Esophagus muscularis mucosa (tissue), 4 donors: ENCODE results near the gene NRP1. TPM values are rescaled to one million over a fixed set of nuclear protein-coding genes. Genes with fewer than 3 reads are reported as not detected.

Source experiments
- DNase-seq: peaks from one replicate; pipeline ENCODE4 v3.0.0-alpha.2; 2017; ENCODE audit errors: extremely low spot score
- H3K27ac ChIP-seq, 4 donors: fragments of 200-600 bp; sonication (generic); replicated peaks in 1 of 4; 1 replicate in 3 of 4; 2 replicates in 1 of 4; pipeline ENCODE4 v1.5.1; 2016 to 2019; ENCODE audit warnings: mild to moderate bottlenecking in 1 of 4
- H3K27me3 ChIP-seq, 4 donors: fragments of 200-600 bp; sonication (generic); one replicate each; pipeline versions ENCODE4 v1.5.1 to v1.6.0; 2016 to 2019
- H3K36me3 ChIP-seq, 4 donors: fragments of 200-600 bp; sonication (generic); one replicate each; pipeline ENCODE4 v1.5.1; 2016 to 2019
- H3K4me1 ChIP-seq, 4 donors: fragments of 200-600 bp; sonication (generic); one replicate each; pipeline ENCODE4 v1.5.1; 2016 to 2019
- H3K4me3 ChIP-seq, 4 donors: fragments of 200-600 bp; sonication (generic); 1 replicate in 2 of 4; 2 replicates in 2 of 4; pipeline ENCODE4 v1.5.1; 2016 to 2019; ENCODE audit warnings: mild to moderate bottlenecking in 4 of 4, moderate library complexity in 1 of 4
- H3K9me3 ChIP-seq, 4 donors: fragments of 200-600 bp; sonication (generic); 1 replicate in 3 of 4; 2 replicates in 1 of 4; pipeline ENCODE4 v1.5.1; 2016 to 2019
- CTCF ChIP-seq, 3 experiments: fragments of 200-600 bp in 2 of 3; fragments of 450-650 bp in 1 of 3; sonication (generic) in 2 of 3; IDR thresholded peaks; one replicate each; pipeline ENCODE4 v1.5.1; 2017 to 2019; ENCODE audit warnings: antibody characterized with exemption in 3 of 3, mild to moderate bottlenecking in 2 of 3, moderate library complexity in 1 of 3
- EP300 ChIP-seq: sonication (generic); formaldehyde crosslinking; IDR thresholded peaks from one replicate; pipeline ENCODE4 v1.6.1; 2017; ENCODE audit warnings: antibody characterized with exemption
- POLR2A ChIP-seq: fragments of 450-650 bp; IDR thresholded peaks from one replicate; pipeline ENCODE4 v1.6.1; 2017; ENCODE audit warnings: antibody characterized with exemption, moderate library complexity, mild to moderate bottlenecking, low read depth
- POLR2AphosphoS5 ChIP-seq, 2 donors: sonication (generic); formaldehyde crosslinking; IDR thresholded peaks; one replicate each; pipeline ENCODE4 v1.6.1; 2017; ENCODE audit warnings: antibody characterized with exemption in 2 of 2
- WGBS: methylation state at CpG from one replicate; pipeline ENCODE4 v1.1.5; 2018; 5-methylcytosine and 5-hydroxymethylcytosine counted together
- intact Hi-C: fragments of 100-400 bp; cut with DNase I; formaldehyde crosslinking; loops from one replicate; pipeline ENCODE4 v1.15.1; 2023
- total RNA-seq, 4 donors: library from RNA; depleted of rRNA; stranded (reverse); fragments of >200 nt; gene quantifications; one replicate each; pipeline versions ENCODE4 v1.1.0 to v1.2.1, GENCODE V29; 2016

NRP1 gene
- total RNA-seq, 4 donors from 2014 or later: 36.5 to 64.4 (median 54.1) TPM

- intact Hi-C loops: no loop called here
- no peak for TF ChIP-seq CTCF (IDR thresholded peaks at IDR 0.05)
- no peak for TF ChIP-seq EP300
- TF ChIP-seq POLR2AphosphoS5 (IDR thresholded peaks at IDR 0.05): no peak
- no peak for TF ChIP-seq POLR2A
- Histone ChIP-seq H3K27me3 (no peaks in the 10 kb centered on the region), H3K27ac (no peak overlapping the region), H3K36me3 (no peaks in the 10 kb centered on the region), H3K4me1 (no peaks in the 10 kb centered on the region), H3K4me3 (no peak overlapping the region), H3K9me3 (no peaks in the 10 kb centered on the region)
- no peak for DNase-seq
- WGBS: 74% methylated on average over 9 of the region's 9 CpGs
Measured at GRCh38 chr10:33164060-33164709, 170.3 kb downstream of the NRP1 start.

DNA sequence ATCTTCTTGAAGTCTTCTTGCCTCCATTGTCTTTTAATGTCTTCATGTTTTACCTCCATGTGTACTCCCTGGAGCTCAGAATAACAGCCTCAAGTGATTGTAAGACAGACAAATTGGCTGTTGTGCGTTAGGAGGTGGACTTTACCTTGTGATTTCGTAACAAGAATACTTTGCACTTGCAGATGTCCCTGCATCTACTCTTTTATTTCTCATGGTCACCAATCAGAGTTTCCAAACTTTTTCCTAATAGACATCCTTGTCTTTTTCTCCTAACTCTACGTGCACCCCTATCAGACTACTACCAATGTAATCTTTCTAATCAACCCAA, 172.3 kb downstream of the NRP1 start:
- no peaks in the 10 kb centered on the region for H3K36me3 ChIP-seq
- TF ChIP-seq POLR2AphosphoS5 (IDR thresholded peaks at IDR 0.05) (no peak), EP300 (no peak), POLR2A (no peak), CTCF (IDR thresholded peaks at IDR 0.05) (no peak)
- H3K27ac ChIP-seq: no peak overlapping the region
- intact Hi-C loops: no loop called here
- H3K27me3 ChIP-seq: no peaks in the 10 kb centered on the region
- DNase-seq: no peak
- no peaks in the 10 kb centered on the region for H3K9me3 ChIP-seq
- no peaks in the 10 kb centered on the region for H3K4me1 ChIP-seq
- no peak overlapping the region for H3K4me3 ChIP-seq
- WGBS: 95% methylated on average over 3 of the region's 3 CpGs

DNA sequence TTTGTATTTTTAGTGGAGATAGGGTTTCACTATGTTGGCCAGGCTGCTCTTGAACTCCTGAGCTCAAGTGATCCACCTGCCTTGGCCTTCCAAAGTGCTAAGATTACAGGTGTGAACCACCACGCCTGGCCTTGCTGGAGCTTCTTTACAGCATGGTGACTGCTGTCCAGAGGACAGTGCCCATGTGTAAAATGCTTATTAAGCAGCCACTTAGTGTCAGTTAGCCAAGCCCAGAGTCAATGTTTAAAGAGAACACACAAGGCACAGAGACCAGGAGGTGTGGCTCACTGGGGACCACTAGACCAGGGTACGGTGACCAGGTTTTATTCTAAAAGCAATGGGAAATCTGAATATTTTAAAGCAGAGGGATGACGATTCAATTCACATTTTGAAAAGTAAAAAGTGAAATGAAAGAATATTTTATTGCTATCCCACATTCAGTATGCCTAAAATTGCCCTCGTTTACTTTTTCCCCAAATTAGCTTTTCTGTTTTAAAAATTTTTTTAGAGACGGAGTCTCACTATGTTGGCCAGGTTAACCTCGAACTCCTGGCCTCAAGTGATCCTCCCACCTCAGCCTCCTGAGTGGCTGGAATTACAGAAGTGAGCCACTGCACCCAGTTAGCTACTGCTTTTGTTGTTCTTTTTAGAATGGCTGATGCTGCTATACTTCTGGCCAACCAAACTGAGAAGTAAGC, 172.8 kb downstream of the NRP1 start:
- Histone ChIP-seq H3K9me3 (no peaks in the 10 kb centered on the region), H3K4me3 (no peak overlapping the region), H3K27ac (no peak overlapping the region), H3K36me3 (no peaks in the 10 kb centered on the region), H3K27me3 (no peaks in the 10 kb centered on the region), H3K4me1 (no peaks in the 10 kb centered on the region)
- no peak for DNase-seq
- 96% methylated on average over 6 of the region's 6 CpGs for WGBS
- intact Hi-C loops: no loop called here
- no peak for TF ChIP-seq EP300
- no peak for TF ChIP-seq CTCF (IDR thresholded peaks at IDR 0.05)
- TF ChIP-seq POLR2A: no peak
- no peak for TF ChIP-seq POLR2AphosphoS5 (IDR thresholded peaks at IDR 0.05)

DNA sequence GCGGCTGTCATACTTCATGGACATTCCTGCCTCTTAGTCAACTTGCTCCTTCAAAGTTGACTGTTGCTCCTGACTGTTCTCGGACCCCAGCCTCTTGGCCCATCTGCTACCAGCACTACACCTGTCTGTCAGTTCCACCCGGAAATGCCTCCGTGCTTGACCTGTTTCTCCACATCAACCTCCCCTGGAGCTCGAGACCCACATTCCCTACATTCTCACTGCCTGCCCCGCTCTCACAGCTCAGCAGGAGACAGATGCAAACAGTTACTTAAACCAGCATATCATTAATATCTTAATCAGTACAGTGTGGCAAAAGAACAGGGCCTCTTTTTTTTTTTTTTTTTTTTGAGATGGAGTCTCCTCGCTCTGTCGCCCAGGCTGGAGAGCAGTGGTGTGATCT, 174.3 kb downstream of the NRP1 start:
- intact Hi-C loops: no loop called here
- 92% methylated on average over 8 of the region's 8 CpGs for WGBS
- H3K27me3 ChIP-seq: no peaks in the 10 kb centered on the region
- H3K4me3 ChIP-seq: no peak overlapping the region
- H3K27ac ChIP-seq: no peak overlapping the region
- H3K4me1 ChIP-seq: peaks cover 0 to 6% (median 0%) of the 10 kb centered on the region in 4 donors
- TF ChIP-seq EP300 (no peak), CTCF (IDR thresholded peaks at IDR 0.05) (no peak), POLR2A (no peak), POLR2AphosphoS5 (IDR thresholded peaks at IDR 0.05) (no peak)
- DNase-seq: no peak
- H3K36me3 ChIP-seq: no peaks in the 10 kb centered on the region
- no peaks in the 10 kb centered on the region for H3K9me3 ChIP-seq
